ENCODE data around the gene TMPRSS2.

Gene TMPRSS2

DNA sequence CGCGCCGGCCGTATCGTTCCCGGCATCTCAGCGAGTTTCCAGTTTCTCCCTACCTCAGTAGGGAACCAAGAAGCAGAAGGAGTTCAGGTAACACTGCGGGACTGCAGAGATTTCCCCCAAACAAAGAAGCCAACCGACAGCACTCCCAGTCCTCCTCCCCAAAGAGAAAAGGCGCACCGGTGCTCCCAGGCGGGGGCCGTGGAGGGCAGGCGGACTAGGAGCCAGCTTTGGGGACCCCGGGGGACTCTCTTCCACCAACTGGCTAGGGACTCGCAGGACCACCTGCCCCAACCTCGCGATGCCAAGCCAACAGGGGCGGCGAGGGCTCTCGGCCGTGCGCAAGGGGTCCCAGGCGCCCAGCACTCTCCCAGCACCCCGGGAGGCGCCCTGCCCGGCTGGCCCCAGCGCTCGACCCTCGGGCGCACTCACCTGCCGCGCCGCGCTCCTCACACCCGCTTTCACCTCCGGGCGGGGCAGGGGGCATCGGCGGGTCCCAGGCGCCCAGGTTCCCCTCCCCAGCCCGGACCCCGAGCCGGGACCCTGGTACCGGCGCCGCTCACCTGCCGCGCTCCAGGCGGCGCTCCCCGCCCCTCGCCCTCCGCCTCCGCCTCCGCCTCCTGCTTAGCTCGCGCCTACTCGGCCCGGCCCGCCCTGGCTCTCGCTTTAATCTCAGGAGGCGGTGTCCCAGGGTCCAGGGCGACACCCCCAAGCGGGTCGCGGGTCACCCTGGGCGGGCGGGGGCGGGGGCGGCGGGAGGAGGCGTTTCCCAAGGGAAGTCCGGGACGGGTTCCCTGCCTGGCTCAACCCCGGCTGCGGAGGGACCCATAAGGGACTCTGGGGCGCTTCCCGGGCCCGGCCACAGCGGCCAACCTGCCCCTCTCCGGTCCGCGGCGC, at the start of gene TMPRSS2:
Gene TMPRSS2, minus strand, starts transcription at position 638 of the 894 bp plus-strand sequence. CDS start 10,025 bp downstream, outside the sequence.
- DNase-seq = no peak

GRCh38 chr21:41555057-41555456, 47.1 kb upstream of the TMPRSS2 start:
- DNase-seq = no peak

- no peak for DNase-seq
Measured at GRCh38 chr21:41552254-41552653, 44.3 kb upstream of the TMPRSS2 start.

DNA sequence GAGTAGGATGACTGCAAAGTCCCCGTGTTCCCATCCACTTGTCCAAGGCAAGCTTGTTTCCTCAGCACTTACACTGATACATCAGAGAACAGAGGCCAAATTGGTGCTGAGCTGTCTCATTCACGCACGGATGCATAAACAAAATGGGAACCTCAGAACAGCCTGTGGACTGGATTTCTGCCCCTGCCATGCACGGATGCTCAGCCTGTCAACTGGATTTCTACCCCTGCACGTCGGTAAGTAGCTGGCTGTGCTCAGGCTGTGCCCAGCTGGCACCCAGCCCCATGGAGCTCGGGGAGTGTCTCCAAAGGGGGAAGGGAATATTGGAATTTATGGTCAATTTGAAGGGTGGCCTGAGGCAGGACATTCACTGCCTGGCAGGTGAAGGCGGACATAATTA, 40.8 kb upstream of the TMPRSS2 start:
- DNase-seq = no peak

DNA sequence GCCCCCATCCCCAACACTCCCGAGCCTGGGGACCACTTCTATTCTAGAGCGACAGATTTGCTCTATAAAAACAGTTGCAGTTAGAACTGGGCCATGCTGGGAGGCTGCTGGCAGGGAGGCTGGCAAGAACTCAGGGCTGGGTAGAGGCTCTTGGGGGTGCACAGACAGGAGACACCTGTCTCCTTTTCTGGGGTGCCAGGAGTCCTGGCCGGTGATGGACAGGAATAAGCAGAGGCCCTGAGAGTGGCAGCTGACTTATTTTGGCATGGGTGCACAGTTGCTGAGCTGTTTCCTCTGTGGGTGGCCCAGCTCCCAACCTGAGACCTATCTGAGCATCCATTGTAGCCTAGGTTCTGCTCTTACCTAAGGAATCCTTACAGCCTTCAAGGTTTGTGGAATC, 39.2 kb upstream of the TMPRSS2 start:
- DNase-seq = no peak

GRCh38 chr21:41545500-41546359, 37.8 kb upstream of the TMPRSS2 start:
- DNase-seq = no peak

- no peak for DNase-seq
Measured at GRCh38 chr21:41542727-41543126, 34.8 kb upstream of the TMPRSS2 start.

DNA sequence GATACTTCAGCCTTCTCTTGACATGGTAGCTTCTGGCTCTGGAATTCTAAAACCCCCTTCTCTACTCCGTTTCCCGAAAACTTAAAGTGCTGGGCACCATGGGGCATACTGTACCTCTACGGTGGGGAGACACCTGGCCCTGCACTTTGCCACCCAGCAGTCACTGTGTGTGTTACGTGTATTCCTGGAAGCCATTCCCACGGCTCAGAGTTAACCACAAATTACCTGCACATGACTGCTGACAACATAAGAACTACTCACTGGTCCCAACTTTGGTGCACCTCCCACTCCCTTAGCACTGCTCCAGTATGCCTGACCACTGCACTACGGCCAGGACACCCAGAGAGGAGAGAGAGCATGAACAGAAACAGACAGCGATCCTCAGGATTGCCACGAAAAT, 29.4 kb upstream of the TMPRSS2 start:
- no peak for DNase-seq

DNA sequence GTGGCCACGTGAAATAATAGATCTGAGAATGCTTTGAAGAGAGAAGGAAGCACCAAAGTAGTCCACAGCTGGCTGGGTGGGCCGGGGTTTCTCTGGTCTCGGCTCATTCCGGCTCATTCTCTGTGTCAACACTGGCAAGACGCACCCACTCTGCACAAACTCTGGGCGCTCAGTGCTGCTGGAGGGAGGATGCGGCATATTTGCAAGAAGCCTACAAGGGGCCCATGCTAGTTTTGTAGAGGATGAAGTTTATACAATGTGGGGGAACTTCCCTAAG, 28.8 kb upstream of the TMPRSS2 start:
- DNase-seq = no peak

DNA sequence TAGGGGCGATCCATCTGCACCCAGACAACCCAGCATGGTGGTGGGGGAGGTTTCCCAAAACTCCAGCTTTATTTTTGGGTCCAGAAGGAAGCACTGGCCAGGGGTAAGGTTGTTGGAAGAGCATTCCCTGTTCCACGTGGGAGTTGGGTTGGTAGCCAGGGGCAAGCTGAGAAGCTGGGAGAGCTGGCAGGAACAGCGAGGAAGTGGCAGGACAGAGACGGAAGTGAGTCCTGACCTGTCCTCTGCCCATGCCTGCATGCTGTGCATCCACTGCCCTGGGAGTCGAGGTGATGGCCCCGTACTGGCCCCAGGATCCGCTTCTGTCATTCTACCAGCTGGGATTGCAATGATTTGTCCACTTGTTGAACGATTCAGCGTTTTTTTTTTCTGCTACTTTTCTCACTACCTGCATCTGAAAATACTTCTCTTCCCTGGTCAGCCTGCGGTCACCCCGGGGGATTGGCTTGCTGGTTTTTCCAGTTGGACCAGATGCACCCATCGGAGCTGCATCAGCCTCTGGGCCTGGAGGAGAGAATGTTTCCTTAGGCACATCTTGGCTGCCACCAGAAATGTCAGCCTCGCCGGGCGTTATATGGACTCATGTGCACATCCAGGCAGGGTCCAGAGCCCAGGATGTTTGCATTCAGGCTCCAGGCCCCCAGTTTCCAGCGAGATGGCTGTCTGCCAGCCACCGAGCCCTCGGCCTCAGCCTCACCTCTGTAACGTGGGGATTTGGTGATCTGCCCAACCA, 28.3 kb upstream of the TMPRSS2 start:
- DNase-seq = no peak

DNA sequence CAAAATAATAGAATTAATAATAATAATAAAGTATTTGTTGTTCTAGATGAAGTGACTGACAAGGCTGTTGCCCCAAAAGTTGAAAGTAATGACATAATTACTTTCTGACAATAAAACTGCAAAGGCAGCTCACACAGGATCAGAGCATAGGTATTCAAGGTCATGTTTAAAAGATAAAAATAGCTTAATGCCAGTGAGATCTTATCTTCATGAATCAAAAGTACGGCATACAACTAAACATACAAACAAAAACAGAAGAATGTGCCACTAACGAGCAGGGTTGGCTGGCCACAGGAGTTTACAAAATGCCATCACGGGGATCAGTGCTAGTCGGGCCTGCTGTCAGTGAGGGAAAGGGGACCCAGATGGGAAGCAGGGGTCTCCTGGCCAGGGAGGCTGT, 22.4 kb upstream of the TMPRSS2 start:
- DNase-seq = no peak

DNA sequence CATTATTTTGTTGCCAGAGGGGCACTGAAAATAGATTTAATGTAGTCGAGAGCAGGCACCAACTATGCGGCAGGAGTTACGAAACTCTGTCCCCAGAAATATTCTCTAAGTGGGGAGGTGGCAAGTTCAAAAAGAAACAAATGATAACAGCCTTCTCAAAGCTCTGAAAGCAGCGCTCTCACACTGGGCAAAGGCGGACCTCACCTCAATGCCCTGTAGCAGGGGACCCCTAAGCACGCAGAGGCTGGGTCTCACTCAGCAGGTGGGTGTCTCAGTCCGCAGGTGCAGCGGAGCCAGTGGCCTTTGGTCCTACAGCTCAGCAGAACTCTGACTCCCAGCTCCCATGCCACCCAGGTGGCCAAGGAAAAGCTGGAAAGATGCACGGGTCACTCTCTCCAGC, 21.8 kb upstream of the TMPRSS2 start:
- DNase-seq = no peak

DNA sequence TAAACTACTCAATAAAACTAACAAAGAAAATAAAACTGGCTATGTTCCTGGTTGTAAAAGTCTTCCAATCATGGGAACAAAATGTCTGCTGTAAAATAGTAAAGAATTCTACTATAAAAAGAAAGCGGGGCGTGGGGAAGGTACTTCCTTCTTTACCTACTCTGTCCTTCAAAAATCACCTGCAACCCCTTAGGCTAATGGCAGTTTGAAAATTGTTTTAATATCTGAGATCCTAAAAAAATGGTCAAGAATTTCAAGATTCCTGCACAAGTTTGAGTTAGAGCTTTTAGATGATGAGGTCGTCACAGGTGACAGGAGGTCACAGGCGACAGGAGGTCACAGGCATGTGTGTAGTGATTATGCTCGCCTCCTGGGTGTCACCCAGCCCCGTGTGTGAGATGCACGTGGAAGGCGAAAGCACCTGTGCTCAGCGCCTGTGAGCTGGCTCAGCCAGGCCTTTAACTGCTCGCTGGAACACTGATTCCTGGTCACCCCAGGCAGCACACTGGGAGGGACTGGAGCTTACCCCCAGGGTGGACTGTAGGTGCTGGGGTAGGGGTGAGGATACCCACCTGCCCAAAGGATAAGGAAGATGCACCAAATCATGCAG, 18.6 kb upstream of the TMPRSS2 start:
- no peak for DNase-seq

DNA sequence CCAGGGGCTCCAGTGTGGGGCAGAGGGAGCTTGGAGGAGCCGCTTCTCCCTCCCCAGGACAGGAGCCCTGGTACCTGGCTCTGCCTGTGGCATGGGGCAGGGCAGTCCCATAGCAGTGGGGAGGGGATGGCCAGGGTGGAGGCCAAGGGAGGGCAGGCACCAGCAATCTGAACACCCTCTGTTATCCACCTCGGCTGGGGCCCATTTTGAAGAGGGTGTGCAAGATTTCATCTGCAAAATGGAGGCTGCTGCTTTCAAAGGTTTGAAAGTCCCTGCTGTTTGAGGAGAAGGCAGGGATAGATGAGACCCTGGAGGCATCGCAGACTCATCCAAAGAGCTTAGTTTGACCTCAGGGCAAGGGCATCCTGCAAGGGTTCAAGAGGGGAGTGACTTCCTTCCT, 15.2 kb upstream of the TMPRSS2 start:
- DNase-seq = no peak

DNA sequence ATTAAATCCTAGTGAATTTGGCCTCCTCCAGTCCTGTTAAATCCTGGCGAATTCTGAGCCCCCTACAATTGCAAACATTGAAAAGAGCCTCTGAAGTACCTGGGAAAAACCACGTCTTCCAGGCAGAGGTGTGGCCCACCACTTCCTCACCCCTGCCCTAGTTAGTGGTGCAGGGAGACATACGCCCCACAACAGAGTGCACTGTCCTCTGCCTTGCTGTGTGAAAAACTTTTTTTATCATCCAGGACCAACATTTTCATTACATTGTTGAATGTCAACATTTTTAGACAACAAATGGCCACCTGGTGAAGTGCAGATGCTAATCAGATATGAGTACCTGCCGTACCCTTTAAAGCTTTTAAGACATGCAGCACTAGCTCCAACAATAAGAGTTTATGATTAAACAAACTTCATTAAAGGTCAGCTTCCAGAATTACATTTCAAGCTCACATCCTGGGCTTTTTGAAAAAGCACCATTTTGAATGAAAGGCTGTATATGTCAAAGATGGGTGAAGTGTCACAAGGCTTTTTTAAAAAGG, 13.6 kb upstream of the TMPRSS2 start:
- DNase-seq = no peak

DNA sequence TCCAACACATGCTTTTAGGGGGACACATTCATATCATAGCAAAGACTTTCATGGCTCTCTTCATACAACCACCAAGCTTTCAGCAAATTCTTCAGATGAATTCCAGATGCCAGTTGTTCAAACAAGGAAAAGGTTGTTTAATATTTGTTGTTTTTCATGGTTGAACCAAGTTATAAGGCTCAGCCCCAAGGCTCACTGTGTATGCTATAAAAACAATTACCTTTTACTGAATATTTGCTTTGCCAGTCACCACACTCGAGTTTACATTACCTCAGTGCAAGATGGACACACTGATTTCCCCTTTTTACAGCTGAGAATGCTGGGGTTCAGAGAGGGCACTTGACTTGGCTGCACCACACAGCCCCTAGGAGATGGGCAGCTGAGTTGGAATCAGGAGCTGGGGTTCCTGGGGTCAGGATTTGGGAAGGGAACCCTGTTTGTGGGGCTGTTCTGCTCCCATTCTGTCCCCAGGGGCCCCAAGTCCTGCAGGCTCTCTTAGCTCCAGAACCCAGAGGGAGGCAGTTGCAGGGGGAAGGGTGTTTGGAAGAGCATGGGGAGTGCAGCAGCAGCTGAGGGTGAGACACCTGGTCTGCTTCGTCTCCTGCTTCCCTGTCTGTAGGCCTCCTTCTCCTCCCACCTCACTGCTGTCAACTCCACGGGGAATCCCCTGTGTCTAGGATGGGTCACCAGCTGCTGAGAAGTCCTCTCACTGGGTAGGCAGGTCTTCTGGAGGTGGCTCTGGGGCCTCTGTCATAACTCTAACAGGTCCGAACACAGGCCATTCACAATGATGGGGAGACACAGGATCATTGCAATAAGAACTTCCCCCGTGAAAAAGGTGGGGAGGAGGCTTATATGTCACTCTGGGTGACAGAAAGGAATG, 12.8 kb upstream of the TMPRSS2 start:
- no peak for DNase-seq

DNA sequence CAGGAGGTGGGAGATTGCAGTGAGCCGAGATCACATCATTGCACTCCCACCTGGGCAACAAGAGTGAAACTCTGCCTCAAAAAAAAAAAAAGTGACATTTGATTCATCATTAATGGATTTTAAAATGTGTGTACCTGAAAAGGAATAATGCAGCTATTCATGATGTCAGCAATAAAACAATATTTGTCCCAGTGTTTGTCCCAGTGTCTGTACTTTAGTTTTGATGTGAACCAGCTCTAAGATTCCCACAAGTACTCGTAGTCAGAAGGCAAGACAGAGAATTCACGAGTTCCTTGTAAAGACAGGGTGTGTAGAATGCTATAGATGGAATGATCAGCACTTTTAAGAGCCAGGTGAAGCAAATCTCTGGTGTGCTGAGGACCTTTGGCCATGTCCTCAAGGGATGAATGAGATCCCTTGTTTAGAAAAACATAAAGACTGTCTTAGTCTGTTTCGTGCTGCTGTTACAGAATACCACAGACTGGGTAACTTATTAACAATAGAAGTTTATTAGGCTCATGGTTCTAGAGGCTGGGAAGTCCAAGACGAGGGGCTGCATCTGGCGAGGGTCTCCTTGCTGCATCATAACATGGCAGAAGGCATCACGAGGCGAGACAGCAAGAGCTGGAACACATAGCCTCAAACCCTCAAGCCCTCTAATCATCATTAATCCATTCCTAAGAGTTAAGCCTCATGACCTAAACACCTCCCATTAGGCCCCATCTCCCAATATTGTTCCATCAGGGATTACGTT, 12.0 kb upstream of the TMPRSS2 start:
- DNase-seq = no peak

GRCh38 chr21:41518757-41519156, 10.8 kb upstream of the TMPRSS2 start:
- no peak for DNase-seq

- DNase-seq = no peak
Measured at GRCh38 chr21:41511858-41512257, 3.9 kb upstream of the TMPRSS2 start.

DNA sequence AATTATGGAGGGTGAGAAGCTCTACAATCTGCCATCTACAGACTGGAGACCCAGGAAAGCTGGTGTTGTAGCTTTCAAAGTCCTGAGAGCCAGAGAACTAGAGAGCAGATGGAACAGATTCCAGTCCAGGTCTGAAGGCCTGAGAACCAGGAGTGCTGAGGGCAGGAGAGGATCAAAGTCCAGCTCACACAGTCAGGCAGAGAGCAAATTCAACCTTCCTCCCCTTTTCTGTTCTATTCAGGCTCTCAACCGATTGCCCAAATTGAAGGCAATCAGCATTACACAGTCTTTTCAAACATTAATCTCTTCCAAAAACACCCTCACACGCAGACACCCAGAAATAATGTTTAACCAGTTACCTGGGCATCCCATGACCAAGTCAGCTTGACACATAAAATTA, 2.5 kb upstream of the TMPRSS2 start:
- no peak for DNase-seq

- DNase-seq = no peak
Measured at GRCh38 chr21:41509733-41510132, 1.8 kb upstream of the TMPRSS2 start.
